Ishikawa (cell line): ENCODE results near the gene HSD17B14.

ENCODE experiments used
- CEBPB ChIP-seq: IDR thresholded peaks from 2 replicates; pipeline ENCODE4 v1.6.1; 2012
- CREB1 ChIP-seq: IDR thresholded peaks from 2 replicates; pipeline ENCODE4 v1.6.1; 2012; ENCODE audit warnings: low read depth
- EGR1 ChIP-seq: IDR thresholded peaks from 2 replicates; pipeline ENCODE4 v1.6.1; 2012
- EP300 ChIP-seq: IDR thresholded peaks from 2 replicates; pipeline ENCODE4 v1.6.1; 2012; ENCODE audit warnings: borderline replicate concordance
- FOXM1 ChIP-seq: IDR thresholded peaks from 2 replicates; pipeline ENCODE4 v1.6.1; 2012; ENCODE audit warnings: low read depth, borderline replicate concordance
- RAD21 ChIP-seq: IDR thresholded peaks from 2 replicates; pipeline ENCODE4 v1.6.1; 2012; ENCODE audit warnings: low read depth
- TEAD4 ChIP-seq: IDR thresholded peaks from 2 replicates; pipeline ENCODE4 v1.6.1; 2012
- YY1 ChIP-seq: IDR thresholded peaks from 2 replicates; pipeline ENCODE4 v1.6.1; 2012; ENCODE audit warnings: low read depth
- TF ChIP-seq, protein P1 (sequence below): IDR thresholded peaks from 2 replicates; pipeline ENCODE4 v1.6.1; 2012

DNA sequence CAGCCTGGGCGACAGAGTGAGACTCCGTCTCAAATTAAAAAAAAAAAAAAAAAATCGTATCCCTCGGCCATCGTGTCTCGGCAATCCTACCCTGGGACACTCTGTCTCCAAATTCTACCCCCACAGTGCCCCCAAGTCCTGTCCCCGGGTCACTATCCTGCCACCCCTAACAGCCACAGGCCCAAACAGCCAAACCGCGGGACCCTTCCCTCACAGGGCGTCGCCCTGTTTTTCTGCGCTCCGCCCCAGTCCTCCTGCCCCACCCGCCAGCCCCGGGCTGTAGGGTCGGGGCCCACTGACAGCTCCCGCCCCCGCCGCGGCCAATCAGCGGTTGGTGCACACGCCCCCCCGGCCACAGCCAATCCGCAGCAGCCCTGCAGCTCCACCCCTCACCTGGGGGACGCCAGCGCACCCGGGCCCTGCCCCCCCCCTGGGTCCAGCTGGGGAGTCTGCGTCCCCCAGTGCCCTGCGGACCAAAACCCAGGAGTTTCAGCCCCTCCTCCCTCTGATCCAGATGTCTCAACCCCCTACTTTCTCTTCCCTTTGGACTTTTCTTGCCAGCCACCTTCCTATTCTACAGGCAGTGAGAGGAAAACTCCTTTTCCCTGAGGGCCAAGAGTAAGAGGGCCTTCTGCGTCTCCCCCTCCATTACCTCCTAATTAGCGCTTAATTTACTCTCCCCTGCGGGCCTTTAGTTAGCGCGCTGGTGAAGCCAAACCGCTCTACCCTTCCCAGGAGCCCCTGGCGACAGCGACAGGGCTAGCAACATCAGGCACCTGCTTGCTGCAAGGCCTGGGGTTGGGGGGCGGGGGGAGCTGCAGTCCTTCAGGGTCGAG lies 24.0 kb downstream of the HSD17B14 start:
- TF ChIP-seq EGR1 (0 out of 2 replicates have a peak, but pooled peaks have one; percentile 39), EP300 (no peak), YY1 (no peak), RAD21 (no peak), CEBPB (no peak), CREB1 (no peak), FOXM1 (no peak), TEAD4 (no peak)
- TF ChIP-seq, protein P1, sequence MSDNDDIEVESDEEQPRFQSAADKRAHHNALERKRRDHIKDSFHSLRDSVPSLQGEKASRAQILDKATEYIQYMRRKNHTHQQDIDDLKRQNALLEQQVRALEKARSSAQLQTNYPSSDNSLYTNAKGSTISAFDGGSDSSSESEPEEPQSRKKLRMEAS: no peak
